ENCODE results near the gene DDX20. TPM values are rescaled to one million over a fixed set of nuclear protein-coding genes. Genes with fewer than 3 reads are reported as not detected.

DDX20 gene
- total RNA-seq, 1 experiment from 2014 or later: 10.4 TPM

DNA sequence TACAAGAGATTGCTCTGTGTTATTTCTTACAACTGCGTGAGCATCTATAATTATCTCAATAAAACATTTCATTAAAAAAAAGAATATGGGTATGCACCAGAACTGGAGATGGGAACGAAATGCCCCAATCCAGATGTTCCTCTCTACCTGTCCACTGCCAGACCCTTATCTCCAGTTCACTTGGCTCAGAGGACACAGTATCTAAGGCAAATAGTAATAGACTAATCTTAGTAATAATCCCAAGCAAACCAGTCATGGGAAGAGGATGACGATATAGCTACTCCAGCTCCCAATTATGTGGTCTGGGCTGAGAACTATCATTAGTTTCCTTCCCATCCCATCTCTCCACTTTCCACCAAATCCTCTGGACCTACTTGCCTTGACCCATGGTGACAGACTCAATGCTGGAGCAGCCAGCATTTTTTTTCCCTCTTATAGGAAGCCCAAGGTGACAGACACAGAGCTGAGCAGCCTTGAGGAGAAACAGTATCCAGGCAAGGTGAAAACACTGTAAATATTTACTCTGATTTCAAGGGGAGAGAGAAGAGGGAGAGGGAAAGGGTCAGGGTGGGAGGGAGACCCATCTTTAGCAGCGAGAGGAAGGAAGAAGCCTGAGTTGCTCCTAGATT is 28.7 kb downstream of the DDX20 start:
- Histone ChIP-seq H3K4me1 (no peaks in the 10 kb centered on the region), H3K4me3 (ENCODE audit: low read depth, low read length) (no peak overlapping the region), H3K27me3 (replicated peaks; ENCODE audit: control insufficient read depth, insufficient read depth, low read length) (no peaks in the 10 kb centered on the region), H3K9me3 (no peaks in the 10 kb centered on the region), H3K36me3 (ENCODE audit: control insufficient read depth, insufficient read depth, low read length) (no peaks in the 10 kb centered on the region)
- Mint-ChIP-seq H3K9me3 (ENCODE audit: unreplicated experiment) (no peaks in the 10 kb centered on the region), H3K4me1 (ENCODE audit: low read depth, unreplicated experiment) (no peaks in the 10 kb centered on the region), H3K4me3 (ENCODE audit: unreplicated experiment) (no peak overlapping the region), H3K27me3 (ENCODE audit: insufficient read depth, unreplicated experiment) (no peaks in the 10 kb centered on the region), H3K27ac (ENCODE audit: unreplicated experiment) (no peak overlapping the region), H3K36me3 (ENCODE audit: insufficient read depth, unreplicated experiment) (no peaks in the 10 kb centered on the region)
- CTCF ChIA-PET: no interaction called here
- POLR2A ChIA-PET: no interaction called here
- no TSS peak for BruUV-seq (replicated peaks)
- TF ChIP-seq, protein P1, sequence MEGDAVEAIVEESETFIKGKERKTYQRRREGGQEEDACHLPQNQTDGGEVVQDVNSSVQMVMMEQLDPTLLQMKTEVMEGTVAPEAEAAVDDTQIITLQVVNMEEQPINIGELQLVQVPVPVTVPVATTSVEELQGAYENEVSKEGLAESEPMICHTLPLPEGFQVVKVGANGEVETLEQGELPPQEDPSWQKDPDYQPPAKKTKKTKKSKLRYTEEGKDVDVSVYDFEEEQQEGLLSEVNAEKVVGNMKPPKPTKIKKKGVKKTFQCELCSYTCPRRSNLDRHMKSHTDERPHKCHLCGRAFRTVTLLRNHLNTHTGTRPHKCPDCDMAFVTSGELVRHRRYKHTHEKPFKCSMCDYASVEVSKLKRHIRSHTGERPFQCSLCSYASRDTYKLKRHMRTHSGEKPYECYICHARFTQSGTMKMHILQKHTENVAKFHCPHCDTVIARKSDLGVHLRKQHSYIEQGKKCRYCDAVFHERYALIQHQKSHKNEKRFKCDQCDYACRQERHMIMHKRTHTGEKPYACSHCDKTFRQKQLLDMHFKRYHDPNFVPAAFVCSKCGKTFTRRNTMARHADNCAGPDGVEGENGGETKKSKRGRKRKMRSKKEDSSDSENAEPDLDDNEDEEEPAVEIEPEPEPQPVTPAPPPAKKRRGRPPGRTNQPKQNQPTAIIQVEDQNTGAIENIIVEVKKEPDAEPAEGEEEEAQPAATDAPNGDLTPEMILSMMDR (IDR thresholded peaks at IDR 0.05; ENCODE audit: insufficient read depth in 1 of 2, low read depth in 1 of 2, low read length in 1 of 2, severe bottlenecking in 1 of 2, unreplicated experiment in 1 of 2): no peak
- no peak for DNase-seq
- intact Hi-C loops (cut with micrococcal nuclease; ENCODE audit: unreplicated experiment): no loop called here

DNA sequence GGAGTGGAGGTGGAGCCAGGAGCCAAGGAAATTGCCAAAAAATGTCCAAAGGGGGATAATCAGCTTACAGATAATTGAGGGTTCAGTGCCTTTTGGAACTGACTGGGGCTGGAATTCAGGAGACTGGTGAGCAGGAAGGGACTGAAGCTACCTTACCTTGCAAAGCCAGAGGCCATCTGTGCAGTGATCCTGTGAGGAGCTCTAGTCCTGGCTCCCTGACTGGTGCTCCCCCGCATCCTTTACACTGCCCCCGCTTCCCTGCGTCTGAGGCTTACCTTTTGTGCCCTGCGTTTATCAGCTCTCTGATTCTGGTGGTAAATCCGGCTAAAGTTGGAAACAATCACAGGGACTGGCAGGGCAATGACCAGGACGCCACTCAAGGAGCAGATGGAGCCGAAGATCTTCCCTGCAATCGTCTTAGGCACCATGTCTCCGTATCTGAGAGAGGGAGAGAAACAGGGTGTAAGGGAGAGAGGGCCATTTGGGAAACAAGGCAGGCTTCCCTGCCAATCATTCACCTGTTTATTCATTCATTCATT is 31.0 kb downstream of the DDX20 start:
- intact Hi-C loops (cut with micrococcal nuclease; ENCODE audit: unreplicated experiment): no loop called here
- H3K4me3 ChIP-seq (ENCODE audit: low read depth, low read length): no peak overlapping the region
- BruUV-seq (replicated peaks): no TSS peak
- no peak for DNase-seq
- Mint-ChIP-seq H3K9me3 (ENCODE audit: unreplicated experiment) (no peaks in the 10 kb centered on the region), H3K4me1 (ENCODE audit: low read depth, unreplicated experiment) (no peaks in the 10 kb centered on the region), H3K4me3 (ENCODE audit: unreplicated experiment) (no peak overlapping the region), H3K27ac (ENCODE audit: unreplicated experiment) (no peak overlapping the region), H3K36me3 (ENCODE audit: insufficient read depth, unreplicated experiment) (no peaks in the 10 kb centered on the region), H3K27me3 (ENCODE audit: insufficient read depth, unreplicated experiment) (no peaks in the 10 kb centered on the region)
- ChIA-PET CTCF (no interaction called here), POLR2A (no interaction called here)
- H3K4me1 ChIP-seq: no peaks in the 10 kb centered on the region
- H3K27me3 ChIP-seq (replicated peaks; ENCODE audit: control insufficient read depth, insufficient read depth, low read length): no peaks in the 10 kb centered on the region
- no peaks in the 10 kb centered on the region for H3K9me3 ChIP-seq
- TF ChIP-seq, protein P1 (IDR thresholded peaks at IDR 0.05; ENCODE audit: insufficient read depth in 1 of 2, low read depth in 1 of 2, low read length in 1 of 2, severe bottlenecking in 1 of 2, unreplicated experiment in 1 of 2): no peak
- no peaks in the 10 kb centered on the region for H3K36me3 ChIP-seq (ENCODE audit: control insufficient read depth, insufficient read depth, low read length)

DNA sequence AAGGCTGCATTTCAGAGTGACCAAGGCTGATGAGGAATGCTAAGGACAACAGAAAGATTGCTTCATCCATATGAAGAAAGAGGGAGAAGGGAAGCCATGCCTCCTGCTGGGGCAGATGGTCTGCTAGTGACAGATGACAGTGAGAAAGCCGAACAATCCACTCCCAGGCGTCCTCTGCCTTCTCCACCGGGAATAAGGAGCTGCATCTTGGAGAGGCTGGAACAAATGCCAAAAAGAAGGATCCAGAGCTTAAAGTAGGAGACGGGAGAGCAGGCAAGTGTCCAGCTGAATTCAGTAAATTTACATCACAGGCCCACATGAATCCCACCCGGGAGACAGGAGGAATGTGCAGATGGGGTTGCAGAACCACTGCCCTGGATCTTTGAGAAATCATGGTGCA is 33.4 kb downstream of the DDX20 start:
- Mint-ChIP-seq H3K27me3 (ENCODE audit: insufficient read depth, unreplicated experiment) (peaks cover 4% of the 10 kb centered on the region), H3K4me3 (ENCODE audit: unreplicated experiment) (no peak overlapping the region), H3K4me1 (ENCODE audit: low read depth, unreplicated experiment) (no peaks in the 10 kb centered on the region), H3K36me3 (ENCODE audit: insufficient read depth, unreplicated experiment) (no peaks in the 10 kb centered on the region), H3K27ac (ENCODE audit: unreplicated experiment) (no peak overlapping the region), H3K9me3 (ENCODE audit: unreplicated experiment) (no peaks in the 10 kb centered on the region)
- Histone ChIP-seq H3K27me3 (replicated peaks; ENCODE audit: control insufficient read depth, insufficient read depth, low read length) (no peaks in the 10 kb centered on the region), H3K36me3 (ENCODE audit: control insufficient read depth, insufficient read depth, low read length) (no peaks in the 10 kb centered on the region), H3K9me3 (no peaks in the 10 kb centered on the region), H3K4me3 (ENCODE audit: low read depth, low read length) (no peak overlapping the region), H3K4me1 (no peaks in the 10 kb centered on the region)
- DNase-seq: no peak
- TF ChIP-seq, protein P1 (IDR thresholded peaks at IDR 0.05; ENCODE audit: insufficient read depth in 1 of 2, low read depth in 1 of 2, low read length in 1 of 2, severe bottlenecking in 1 of 2, unreplicated experiment in 1 of 2): no peak
- intact Hi-C loops (cut with micrococcal nuclease; ENCODE audit: unreplicated experiment): no loop called here
- ChIA-PET CTCF (no interaction called here), POLR2A (no interaction called here)
- BruUV-seq (replicated peaks): no TSS peak
